GM21786 (cell line): ENCODE data around the gene CPOX.
A peak's percentile ranks its signal among the peaks of the same experiment; 100 is the strongest.

Experiments used
- ATAC-seq: cut with Tn5 transposase; IDR thresholded peaks from one replicate; pipeline ENCODE4 v1.9.1; 2021; ENCODE audit not compliant: unreplicated experiment

Gene CPOX

GRCh38 chr3:98541695-98542094 is 51.7 kb downstream of the CPOX start:
- no peak for ATAC-seq

GRCh38 chr3:98540346-98540745 is 53.1 kb downstream of the CPOX start:
- ATAC-seq, result peak; percentile 47

DNA sequence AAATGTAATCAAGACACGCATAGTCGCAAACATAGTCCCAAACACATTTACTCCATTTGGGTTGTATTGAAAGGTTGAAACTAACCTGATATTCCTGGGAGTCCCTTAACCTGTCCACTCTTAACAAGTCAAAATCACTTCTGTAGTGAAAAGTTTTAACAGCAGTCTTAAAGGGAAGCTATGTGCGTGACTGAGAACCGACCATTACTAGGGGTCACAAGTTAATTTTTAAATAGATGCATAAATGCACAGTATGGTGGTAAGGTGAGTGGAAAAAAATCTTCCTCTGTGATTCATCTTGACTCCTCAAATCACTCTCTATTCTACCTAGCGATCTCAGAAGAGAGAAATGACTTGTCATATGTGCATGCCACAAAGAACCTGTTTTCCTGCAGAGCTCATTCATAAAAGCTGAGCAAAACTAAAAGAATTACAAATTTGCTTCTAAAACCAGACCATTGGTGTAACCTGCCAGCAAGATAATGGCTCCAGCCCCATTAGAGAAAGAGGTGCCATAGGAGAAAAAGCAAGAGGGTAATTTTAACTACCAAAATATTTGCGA is 56.9 kb downstream of the CPOX start:
- peak; percentile 74 for ATAC-seq

- ATAC-seq, result no peak
These were observed 58.7 kb downstream of the CPOX start for GRCh38 chr3:98534734-98535133.

- no peak for ATAC-seq
These were observed 59.2 kb downstream of the CPOX start for GRCh38 chr3:98534168-98534567.

DNA sequence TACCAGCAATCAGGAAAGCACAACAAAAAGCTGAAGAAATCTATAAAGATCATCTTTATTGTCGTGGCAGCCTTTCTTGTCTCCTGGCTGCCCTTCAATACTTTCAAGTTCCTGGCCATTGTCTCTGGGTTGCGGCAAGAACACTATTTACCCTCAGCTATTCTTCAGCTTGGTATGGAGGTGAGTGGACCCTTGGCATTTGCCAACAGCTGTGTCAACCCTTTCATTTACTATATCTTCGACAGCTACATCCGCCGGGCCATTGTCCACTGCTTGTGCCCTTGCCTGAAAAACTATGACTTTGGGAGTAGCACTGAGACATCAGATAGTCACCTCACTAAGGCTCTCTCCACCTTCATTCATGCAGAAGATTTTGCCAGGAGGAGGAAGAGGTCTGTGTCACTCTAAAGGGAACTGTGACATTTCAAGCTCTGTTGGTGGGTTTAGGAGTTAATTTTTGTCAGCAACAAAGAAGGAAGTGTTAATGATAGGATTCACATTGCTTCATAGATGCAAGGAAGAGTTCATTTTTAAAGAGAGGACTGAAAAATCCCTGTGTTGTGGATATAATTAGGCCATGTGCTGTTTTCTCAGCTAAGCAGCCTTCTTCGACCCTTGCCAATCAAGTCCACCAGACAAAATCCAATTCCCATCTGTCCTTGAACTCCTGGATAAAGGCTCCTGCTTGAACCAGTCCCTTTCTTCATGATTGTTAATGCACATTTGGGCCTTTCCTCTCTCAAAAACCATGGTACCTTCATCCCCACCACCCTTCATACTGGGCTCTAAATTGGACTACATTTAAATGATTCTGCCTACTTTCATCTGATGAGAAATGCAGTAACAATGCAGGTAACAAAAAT is 60.5 kb downstream of the CPOX start:
- ATAC-seq, result no peak

DNA sequence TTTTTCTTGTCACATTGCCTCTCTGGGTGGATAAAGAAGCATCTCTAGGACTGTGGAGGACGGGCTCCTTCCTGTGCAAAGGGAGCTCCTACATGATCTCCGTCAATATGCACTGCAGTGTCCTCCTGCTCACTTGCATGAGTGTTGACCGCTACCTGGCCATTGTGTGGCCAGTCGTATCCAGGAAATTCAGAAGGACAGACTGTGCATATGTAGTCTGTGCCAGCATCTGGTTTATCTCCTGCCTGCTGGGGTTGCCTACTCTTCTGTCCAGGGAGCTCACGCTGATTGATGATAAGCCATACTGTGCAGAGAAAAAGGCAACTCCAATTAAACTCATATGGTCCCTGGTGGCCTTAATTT is 61.2 kb downstream of the CPOX start:
- ATAC-seq, result no peak

DNA sequence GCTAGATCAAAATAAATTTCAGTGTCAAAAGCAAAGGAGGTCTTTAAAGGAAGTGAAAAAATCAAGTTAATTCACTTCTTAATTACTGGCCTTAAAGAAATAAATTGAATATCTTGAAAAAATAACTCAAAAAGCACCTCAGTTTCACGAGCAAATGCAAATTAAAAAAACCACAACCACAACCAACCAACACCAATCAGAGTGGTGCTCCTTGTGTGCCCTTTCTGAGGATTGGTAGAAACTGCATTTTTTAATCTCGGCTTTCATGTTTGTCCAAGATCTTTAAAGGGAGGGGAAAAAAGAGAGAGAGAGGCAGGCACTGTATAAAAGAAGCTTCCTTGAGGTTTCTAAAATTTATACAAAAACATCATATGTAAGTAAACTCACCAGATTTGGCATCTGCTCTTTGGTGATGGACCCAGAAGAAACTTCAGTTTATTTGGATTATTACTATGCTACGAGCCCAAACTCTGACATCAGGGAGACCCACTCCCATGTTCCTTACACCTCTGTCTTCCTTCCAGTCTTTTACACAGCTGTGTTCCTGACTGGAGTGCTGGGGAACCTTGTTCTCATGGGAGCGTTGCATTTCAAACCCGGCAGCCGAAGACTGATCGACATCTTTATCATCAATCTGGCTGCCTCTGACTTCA is 61.7 kb downstream of the CPOX start, which contains the start of gene GPR15:
Gene GPR15 (plus strand): TSS at position 357 of the 653 bp plus-strand sequence. CDS start 56 bp downstream, at position 413.
- ATAC-seq, result peak; percentile 29

GRCh38 chr3:98530676-98531075 is 62.7 kb downstream of the CPOX start:
- peak; percentile 24 for ATAC-seq

GRCh38 chr3:98529856-98530459 is 63.5 kb downstream of the CPOX start:
- ATAC-seq, result no peak
